Pancreas (tissue), 10 donors: ENCODE results near the gene THAP12. TPM values are rescaled to one million over a fixed set of nuclear protein-coding genes. Genes with fewer than 3 reads are reported as not detected.

Experiments
- ATAC-seq, 4 donors: fragments of 200-7000 bp; cut with Tn5 transposase; one replicate each; pipeline versions ENCODE4 v1.8.0 to v1.9.1; 2020; ENCODE audit warnings: mild to moderate bottlenecking in 4 of 4, moderate library complexity in 4 of 4
- DNase-seq, 6 donors: peaks; one replicate each; pipeline ENCODE4 v3.0.0-alpha.2; 2020
- FAIRE-seq: peaks from 2 replicates; lab custom pipeline; 2012; peaks lifted over from hg19 to GRCh38; lab: Jason Lieb, UNC
- H3K27ac ChIP-seq, 4 donors: fragments of 200-600 bp; sonication (generic); 1 replicate in 3 of 4; 2 replicates in 1 of 4; pipeline versions ENCODE4 v1.5.0 to v1.8.0; 2020
- H3K27me3 ChIP-seq, 4 donors: fragments of 200-600 bp; one replicate each; pipeline ENCODE4 v1.8.0; 2021
- H3K36me3 ChIP-seq, 3 donors: fragments of 200-600 bp; sonication (generic) in 1 of 3; one replicate each; pipeline versions ENCODE4 v1.5.0 to v1.8.0; 2020 to 2021
- H3K4me1 ChIP-seq, 3 donors: fragments of 200-600 bp; one replicate each; pipeline ENCODE4 v1.8.0; 2021
- H3K4me3 ChIP-seq, 4 donors: fragments of 200-600 bp; sonication (generic) in 2 of 4; one replicate each; pipeline versions ENCODE4 v1.5.0 to v1.8.0; 2020 to 2021
- H3K9me3 ChIP-seq, 4 donors: fragments of 200-600 bp; one replicate each; pipeline ENCODE4 v1.8.0; 2021
- CTCF ChIP-seq, 4 donors: fragments of 200-600 bp; sonication (generic) in 3 of 4; IDR thresholded peaks; one replicate each; pipeline versions ENCODE4 v1.5.0 to v1.8.0; 2021; ENCODE audit warnings: antibody characterized with exemption in 4 of 4
- WGBS, 2 donors: extraction: QIAGEN DNeasy Blood & Tissue Kit; methylation state at CpG; one replicate each; pipeline ENCODE4 v1.1.7; 2013; 5-methylcytosine and 5-hydroxymethylcytosine counted together
- intact Hi-C, 3 donors: fragments of 100-400 bp; cut with DNase I; formaldehyde crosslinking; loops; one replicate each; pipeline versions ENCODE4 v1.11.1 to v1.14.2; 2022
- polyA plus RNA-seq, 2 donors: library from polyadenylated mRNA; stranded (reverse); fragments of 200-250 nt; gene quantifications; one replicate each; pipeline ENCODE4 v1.2.3, GENCODE V29; 2013
- total RNA-seq, 6 donors: library from RNA; stranded (reverse); fragmentation: NEBNext Ultra II Directional in 4 of 6; extraction: Animal tissue kit (Norgen Biotek cat#: 25700) in 4 of 6; gene quantifications; one replicate each; pipeline versions ENCODE4 v1.2.1 to v1.2.4, GENCODE V29; 2021 to 2023
- donor health status: healthy with polysubstance abuse.
- donor health status: DM: no; HTN: no; CAD: no; lungs with moderate emphysema.
- donor health status: DM: no; HTN: no; CAD: no.
- donor health status: control.
- donor health status: control.
- donor health status: Bipolar disorder and iron deficiency.
- donor health status: DM: yes; HTN: yes; CAD: no.
- donor health status: DM: no; HTN: no; CAD: no.
- donor health status: DM: no; HTN: no; CAD: no.
- donor health status: DM: yes; HTN: yes; CAD: no.

THAP12 gene
- total and polyA plus RNA-seq, 8 donors = 19.4 to 41.7 (median 28.2) TPM

- Histone ChIP-seq H3K36me3 (no peaks in the 10 kb centered on the region), H3K27me3 (no peaks in the 10 kb centered on the region), H3K9me3 (no peaks in the 10 kb centered on the region), H3K4me1 (peaks cover 37 to 75% (median 40%) of the 10 kb centered on the region in 3 donors), H3K4me3 (peak overlapping the region in 1 of 4 donors; percentile 35), H3K27ac (peak overlapping the region; percentile 6 to 85 (median 68))
- ATAC-seq (peak; percentile 66 to 85 (median 78)), FAIRE-seq (no peak), DNase-seq (peak in 4 of 6 donors; percentile 40 to 85 (median 72))
- 39 to 41% methylated on average over 6 of the region's 6 CpGs for WGBS, 2 donors
- intact Hi-C loops = no loop called here
- no peak for TF ChIP-seq CTCF (IDR thresholded peaks at IDR 0.05)
Measured at GRCh38 chr11:76369406-76369805, 11.5 kb downstream of the THAP12 start.

- no peak for ATAC-seq
- Histone ChIP-seq H3K27ac (peak overlapping the region in 2 of 4 donors; percentile 79 to 85), H3K9me3 (no peaks in the 10 kb centered on the region), H3K36me3 (no peaks in the 10 kb centered on the region), H3K27me3 (no peaks in the 10 kb centered on the region), H3K4me1 (peaks cover 40 to 72% (median 46%) of the 10 kb centered on the region in 3 donors), H3K4me3 (no peak overlapping the region)
- FAIRE-seq = no peak
- intact Hi-C loops = no loop called here
- WGBS, 2 donors = 17 to 27% methylated on average over 1 of the region's 1 CpG
- no peak for DNase-seq
- TF ChIP-seq CTCF (IDR thresholded peaks at IDR 0.05) = no peak
Measured at GRCh38 chr11:76368490-76368889, 12.4 kb downstream of the THAP12 start.

GRCh38 chr11:76365038-76365679, 15.8 kb downstream of the THAP12 start:
- peaks cover 37 to 63% (median 57%) of the 10 kb centered on the region in 3 donors for H3K4me1 ChIP-seq
- intact Hi-C loops = no loop called here
- FAIRE-seq (no peak), DNase-seq (peak in 1 of 6 donors; percentile 38), ATAC-seq (peak; percentile 33 to 54 (median 46))
- 39 to 43% methylated on average over 16 of the region's 16 CpGs for WGBS, 2 donors
- H3K27me3 ChIP-seq = no peaks in the 10 kb centered on the region
- peak overlapping the region in 3 of 4 donors; percentile 33 to 85 (median 79) for H3K27ac ChIP-seq
- no peak for TF ChIP-seq CTCF (IDR thresholded peaks at IDR 0.05)
- H3K9me3 ChIP-seq = no peaks in the 10 kb centered on the region
- H3K36me3 ChIP-seq = peaks cover 0 to 3% (median 0%) of the 10 kb centered on the region in 3 donors
- no peak overlapping the region for H3K4me3 ChIP-seq

- Histone ChIP-seq H3K27ac (peak overlapping the region in 2 of 4 donors; percentile 1 to 34), H3K9me3 (no peaks in the 10 kb centered on the region), H3K4me1 (peaks cover 20 to 47% (median 45%) of the 10 kb centered on the region in 3 donors), H3K36me3 (peaks cover 0 to 6% (median 0%) of the 10 kb centered on the region in 3 donors), H3K27me3 (no peaks in the 10 kb centered on the region), H3K4me3 (no peak overlapping the region)
- peak; percentile 41 to 69 (median 47) for ATAC-seq
- intact Hi-C loops = no loop called here
- 45 to 47% methylated on average over 7 of the region's 7 CpGs for WGBS, 2 donors
- no peak for TF ChIP-seq CTCF (IDR thresholded peaks at IDR 0.05)
- FAIRE-seq = no peak
- DNase-seq = peak in 1 of 6 donors; percentile 39
Measured at GRCh38 chr11:76362716-76363115, 18.2 kb downstream of the THAP12 start.

GRCh38 chr11:76361776-76362175, 19.2 kb downstream of the THAP12 start:
- Histone ChIP-seq H3K27me3 (no peaks in the 10 kb centered on the region), H3K4me1 (peaks cover 20 to 38% (median 38%) of the 10 kb centered on the region in 3 donors), H3K4me3 (no peak overlapping the region), H3K9me3 (no peaks in the 10 kb centered on the region), H3K36me3 (peaks cover 0 to 6% (median 0%) of the 10 kb centered on the region in 3 donors), H3K27ac (no peak overlapping the region)
- no peak for DNase-seq
- FAIRE-seq = no peak
- TF ChIP-seq CTCF (IDR thresholded peaks at IDR 0.05) = no peak
- 44 to 46% methylated on average over 2 of the region's 2 CpGs for WGBS, 2 donors
- intact Hi-C loops = no loop called here
- ATAC-seq = no peak
